ENCODE results near the gene MELK.
"Not testable (repeated sequence)": the region's sequence is repeated elsewhere in the genome, so short reads cannot be mapped to it uniquely, and the experiment has no call there.

The MELK gene

DNA sequence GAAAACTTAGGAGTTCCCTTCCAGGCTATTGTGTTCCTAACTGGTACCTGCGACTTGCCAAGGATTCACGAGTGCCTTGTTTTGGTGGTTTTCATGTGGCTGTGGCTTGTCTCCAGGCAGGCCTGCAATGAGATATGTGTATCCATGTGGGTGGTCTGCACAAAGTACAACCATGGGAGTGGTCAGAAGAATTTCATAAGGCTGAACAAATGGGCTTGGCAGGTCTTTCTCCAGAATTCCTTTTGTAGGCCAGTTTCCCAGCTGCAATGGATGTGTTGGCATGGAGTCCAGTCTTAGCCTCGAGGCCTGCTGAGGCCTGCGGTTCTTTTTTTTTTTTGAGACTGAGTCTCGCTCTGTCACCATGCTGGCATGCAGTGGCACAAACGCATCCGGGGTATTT is 28.8 kb upstream of the MELK start:
- H3K4me3 ChIP-seq (ENCODE audit: low read depth, low read length), result no peak overlapping the region
- no peak for DNase-seq (ENCODE audit: low read depth)
- no peak for TF ChIP-seq CTCF (IDR thresholded peaks at IDR 0.05; ENCODE audit: control insufficient read depth, extremely low read depth, insufficient read depth)

DNA sequence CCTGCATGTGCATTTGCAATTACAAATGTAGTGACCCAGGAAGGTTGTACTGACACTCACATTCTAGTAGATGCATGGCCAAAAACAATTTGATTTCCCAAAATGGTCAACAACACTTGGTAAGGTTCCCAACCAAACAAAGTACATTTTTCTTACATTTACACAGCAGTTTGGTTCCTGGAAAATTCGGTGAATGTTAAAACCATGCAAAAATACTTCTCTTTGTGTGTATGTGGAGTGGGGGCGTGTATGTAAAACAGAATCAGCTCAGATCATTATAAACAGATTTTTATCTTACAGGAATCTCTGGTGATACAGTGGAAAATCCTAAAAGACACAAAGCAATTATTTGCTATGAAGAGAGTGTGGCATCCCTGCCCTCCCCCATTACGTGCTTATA is 25.1 kb upstream of the MELK start:
- no peak for TF ChIP-seq CTCF (IDR thresholded peaks at IDR 0.05; ENCODE audit: control insufficient read depth, extremely low read depth, insufficient read depth)

DNA sequence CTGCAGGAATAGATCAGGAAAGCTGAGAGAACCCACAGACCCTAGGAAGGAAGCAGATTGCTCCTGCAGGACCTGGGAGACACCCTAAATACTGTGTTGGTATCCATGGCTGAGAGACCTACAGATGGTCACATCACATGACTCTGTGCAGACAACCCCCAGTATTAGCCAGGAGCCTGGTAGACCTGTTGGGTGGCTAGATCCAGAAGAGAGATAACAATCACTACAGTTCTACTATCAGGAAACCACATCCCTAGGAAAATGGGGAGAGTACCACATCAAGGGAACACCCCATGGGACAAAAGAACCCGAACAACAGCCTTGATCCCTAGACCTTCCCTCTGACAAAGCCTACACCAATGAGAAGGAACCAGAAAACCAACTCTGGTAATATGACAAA is 24.2 kb upstream of the MELK start:
- no peak for TF ChIP-seq CTCF (IDR thresholded peaks at IDR 0.05; ENCODE audit: control insufficient read depth, extremely low read depth, insufficient read depth)
- H3K4me3 ChIP-seq (ENCODE audit: low read depth, low read length), result no peak overlapping the region
- no peak for DNase-seq (ENCODE audit: low read depth)

More for the DNA sequence above, 25.1 kb upstream of the MELK start:
- DNase-seq (ENCODE audit: low read depth), result no peak
- H3K4me3 ChIP-seq (ENCODE audit: low read depth, low read length), result no peak overlapping the region

GRCh38 chr9:36550135-36550534 is 22.6 kb upstream of the MELK start:
- H3K4me3 ChIP-seq (ENCODE audit: low read depth, low read length), result no peak overlapping the region
- no peak for DNase-seq (ENCODE audit: low read depth)
- TF ChIP-seq CTCF (IDR thresholded peaks at IDR 0.05; ENCODE audit: control insufficient read depth, extremely low read depth, insufficient read depth), result no peak

- H3K4me3 ChIP-seq (ENCODE audit: low read depth, low read length); DNase-seq (ENCODE audit: low read depth): not testable (repeated sequence)
Measured at GRCh38 chr9:36550631-36551098, 22.0 kb upstream of the MELK start.

DNA sequence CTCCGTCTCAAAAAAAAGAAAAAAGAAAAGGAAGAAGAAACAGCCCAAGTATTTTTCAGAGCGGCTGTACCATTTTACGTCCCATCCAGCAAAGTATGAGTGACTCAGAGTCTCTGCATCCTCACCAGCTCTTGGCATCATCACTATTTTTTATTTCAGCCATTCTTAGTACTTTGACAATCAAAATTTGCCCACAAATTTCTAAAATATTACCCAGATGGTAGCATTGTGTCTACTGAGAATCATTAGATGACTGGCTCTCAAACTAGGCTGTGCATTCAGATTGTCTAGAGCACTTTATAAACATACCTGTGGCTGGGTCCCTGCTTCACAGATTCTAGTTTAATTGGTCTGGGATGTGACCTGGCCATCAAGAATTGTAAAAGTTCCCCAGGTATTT is 21.6 kb upstream of the MELK start:
- H3K4me3 ChIP-seq (ENCODE audit: low read depth, low read length), result no peak overlapping the region
- DNase-seq (ENCODE audit: low read depth), result no peak
- TF ChIP-seq CTCF (IDR thresholded peaks at IDR 0.05; ENCODE audit: control insufficient read depth, extremely low read depth, insufficient read depth), result no peak

- H3K4me3 ChIP-seq (ENCODE audit: low read depth, low read length), result no peak overlapping the region
- no peak for TF ChIP-seq CTCF (IDR thresholded peaks at IDR 0.05; ENCODE audit: control insufficient read depth, extremely low read depth, insufficient read depth)
- DNase-seq (ENCODE audit: low read depth), result no peak
Measured at GRCh38 chr9:36551910-36552309, 20.8 kb upstream of the MELK start.

Data from LNCaP clone FGC (cell line).